Stimulated activated CD4-positive, alpha-beta T cell treated with anti-CD3 and anti-CD28 coated beads, TNF-alpha, amount 100 ng/mL, for 1 hour (primary cell): ENCODE results near the gene TSPOAP1.

ENCODE experiments used
- DNase-seq, 3 donors: peaks; one replicate each; pipeline ENCODE4 v3.0.0-alpha.2; 2020; ENCODE audit warnings: low read depth in 3 of 3, low spot score in 1 of 3

TSPOAP1 gene

GRCh38 chr17:58318627-58319172 is 9.9 kb downstream of the TSPOAP1 start:
- DNase-seq = no peak

DNA sequence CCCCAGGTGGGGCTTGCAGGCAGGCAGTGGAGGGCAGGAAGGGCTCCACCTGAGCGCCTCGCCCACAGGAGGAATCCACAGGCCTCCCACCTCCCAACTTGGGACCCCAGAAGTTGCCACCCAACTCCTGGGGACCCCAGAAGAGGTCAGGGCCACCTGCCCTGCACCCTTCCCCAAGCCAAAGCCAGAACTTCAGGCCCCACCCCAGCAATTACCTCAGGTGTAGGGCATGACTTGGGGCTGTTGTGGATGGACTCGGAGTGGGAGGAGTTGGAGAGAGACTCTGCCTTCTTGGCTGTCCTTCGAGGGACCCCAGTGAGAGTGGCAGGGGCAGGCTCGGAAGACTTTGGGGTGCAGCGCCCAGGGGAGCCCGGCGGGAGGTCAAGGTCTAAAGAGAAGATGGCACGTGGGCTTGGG is 10.5 kb downstream of the TSPOAP1 start:
- no peak for DNase-seq

- peak in 2 of 3 donors; percentile 56 to 65 for DNase-seq
Measured at GRCh38 chr17:58317421-58318064, 11.1 kb downstream of the TSPOAP1 start.

DNA sequence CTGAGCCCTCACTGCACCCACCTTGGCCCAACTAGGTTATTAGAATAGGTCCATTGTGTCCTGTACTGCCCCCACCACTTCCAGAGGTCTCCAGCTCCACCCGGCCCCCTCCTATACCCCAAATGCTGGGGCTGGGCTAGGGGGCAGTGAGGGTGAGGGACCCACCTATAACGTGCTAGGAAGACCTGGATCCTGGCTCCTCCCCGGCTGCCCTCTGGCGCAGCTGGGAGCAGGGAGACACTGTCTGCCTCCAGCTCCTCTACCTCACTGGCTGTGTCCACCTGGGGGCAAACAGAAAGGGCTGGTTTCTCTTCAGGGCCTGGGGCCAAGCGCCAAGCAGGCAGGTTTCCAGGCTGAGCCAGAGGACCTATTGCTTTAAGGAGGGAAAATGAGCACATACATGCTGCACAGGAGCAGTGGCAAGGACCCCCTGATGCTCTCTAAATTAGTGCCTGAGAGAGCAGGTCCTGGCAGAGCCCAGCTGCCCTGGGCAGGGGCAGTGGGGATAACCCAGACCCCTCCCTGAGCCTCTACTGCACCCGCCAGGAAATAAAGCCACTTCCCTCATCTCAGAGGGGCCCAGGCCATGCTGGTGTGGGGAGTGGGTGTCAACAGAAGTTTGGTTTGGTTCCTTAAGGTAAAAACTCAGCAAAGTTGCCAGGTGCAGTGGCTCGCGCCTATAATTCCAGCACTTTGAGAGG is 12.2 kb downstream of the TSPOAP1 start:
- no peak for DNase-seq

- no peak for DNase-seq
Measured at GRCh38 chr17:58315750-58316149, 12.8 kb downstream of the TSPOAP1 start.

DNA sequence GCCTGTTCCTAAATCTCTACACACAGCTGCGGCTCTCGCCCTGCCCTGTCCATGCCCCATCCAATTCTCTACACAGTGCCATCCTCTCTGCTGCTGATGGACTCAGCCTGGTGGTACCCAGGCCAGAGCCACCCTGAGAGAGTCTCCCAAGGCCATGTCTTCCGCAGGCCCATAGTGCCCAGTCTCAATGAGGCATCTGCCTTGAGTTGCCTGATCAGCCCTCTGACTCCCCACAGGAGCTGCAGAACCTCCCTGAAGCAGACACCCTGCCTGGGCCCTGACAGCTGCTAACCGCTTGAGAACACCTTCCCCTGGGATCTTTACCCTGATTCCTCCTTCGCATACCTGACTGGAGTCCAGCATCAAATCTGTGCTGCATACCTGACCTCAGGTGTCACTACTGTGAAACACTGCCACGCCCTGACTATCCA is 13.3 kb downstream of the TSPOAP1 start:
- no peak for DNase-seq

DNA sequence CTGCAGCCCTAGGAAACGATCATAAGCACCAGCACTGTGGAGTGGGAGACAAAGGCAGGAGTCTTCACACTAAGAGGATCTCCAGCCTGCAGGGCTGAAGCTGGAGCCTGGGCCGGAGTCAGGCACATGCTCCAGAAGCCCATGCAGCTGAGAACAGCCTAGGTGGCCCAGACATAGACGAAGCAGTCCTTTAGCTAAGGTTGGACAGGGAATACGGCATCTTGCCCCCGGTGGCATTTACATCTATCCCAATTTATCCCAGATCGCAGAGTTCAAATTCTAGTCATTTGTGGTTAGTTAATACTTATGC is 13.9 kb downstream of the TSPOAP1 start:
- DNase-seq = no peak

DNA sequence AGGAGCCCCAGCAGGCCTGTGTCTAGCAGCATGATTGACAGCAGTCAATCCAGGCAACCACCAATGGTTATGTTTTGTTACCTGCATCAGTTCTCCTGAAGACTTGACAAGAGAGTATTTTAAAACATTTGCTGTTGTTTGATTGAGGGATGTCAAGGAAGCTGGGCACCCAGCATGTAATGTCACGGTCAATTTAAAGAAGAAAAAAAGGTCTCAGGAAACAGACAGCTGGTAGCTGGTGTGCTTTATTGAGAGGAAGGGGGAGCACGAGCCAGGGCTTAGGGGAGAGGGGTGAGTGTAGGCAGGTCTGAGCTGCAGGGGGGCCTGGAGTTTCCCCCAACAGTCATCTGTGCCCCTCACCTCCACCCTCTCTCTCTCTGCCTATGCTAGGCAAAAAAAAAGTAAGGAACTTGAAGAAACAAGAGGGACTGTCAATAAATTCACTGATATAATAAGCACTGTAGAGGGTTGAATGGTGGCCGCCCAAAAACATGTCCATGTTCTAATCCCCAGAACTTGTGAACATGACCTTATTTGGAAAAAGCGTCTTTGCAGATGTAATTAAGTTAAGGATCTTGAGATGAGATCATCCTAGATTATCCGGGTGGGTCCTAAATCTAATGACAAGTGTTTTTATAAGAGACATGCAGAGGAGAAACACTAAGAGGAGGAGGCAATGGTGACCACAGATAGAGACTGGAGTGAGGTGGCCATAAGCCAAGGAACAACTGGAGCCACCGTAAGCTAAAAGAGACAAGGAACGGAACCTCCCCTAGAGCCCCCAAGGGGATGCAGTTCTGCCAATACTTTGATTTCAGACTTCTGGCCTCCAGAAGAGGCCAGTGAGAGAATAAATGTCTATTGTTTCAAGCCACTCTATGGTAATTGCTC is 14.5 kb downstream of the TSPOAP1 start:
- no peak for DNase-seq

DNA sequence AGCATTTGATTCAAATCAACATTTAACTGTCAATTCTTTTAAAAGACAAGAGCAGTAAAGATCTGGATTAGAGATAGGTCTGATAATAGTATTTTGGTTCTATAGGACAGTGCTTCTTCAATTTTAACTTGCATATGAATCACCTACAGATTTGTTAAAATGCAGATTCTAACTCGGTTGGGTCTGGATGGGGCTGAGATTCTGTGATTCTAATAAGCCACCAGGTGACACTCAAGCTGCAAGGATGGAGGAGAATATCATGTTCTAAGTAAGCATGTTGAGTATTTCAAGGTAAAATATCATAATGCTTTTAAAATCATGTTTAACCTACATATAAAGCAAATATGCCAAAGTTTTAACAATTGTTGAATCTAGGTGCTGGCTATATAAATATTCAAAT is 15.8 kb downstream of the TSPOAP1 start:
- no peak for DNase-seq

DNA sequence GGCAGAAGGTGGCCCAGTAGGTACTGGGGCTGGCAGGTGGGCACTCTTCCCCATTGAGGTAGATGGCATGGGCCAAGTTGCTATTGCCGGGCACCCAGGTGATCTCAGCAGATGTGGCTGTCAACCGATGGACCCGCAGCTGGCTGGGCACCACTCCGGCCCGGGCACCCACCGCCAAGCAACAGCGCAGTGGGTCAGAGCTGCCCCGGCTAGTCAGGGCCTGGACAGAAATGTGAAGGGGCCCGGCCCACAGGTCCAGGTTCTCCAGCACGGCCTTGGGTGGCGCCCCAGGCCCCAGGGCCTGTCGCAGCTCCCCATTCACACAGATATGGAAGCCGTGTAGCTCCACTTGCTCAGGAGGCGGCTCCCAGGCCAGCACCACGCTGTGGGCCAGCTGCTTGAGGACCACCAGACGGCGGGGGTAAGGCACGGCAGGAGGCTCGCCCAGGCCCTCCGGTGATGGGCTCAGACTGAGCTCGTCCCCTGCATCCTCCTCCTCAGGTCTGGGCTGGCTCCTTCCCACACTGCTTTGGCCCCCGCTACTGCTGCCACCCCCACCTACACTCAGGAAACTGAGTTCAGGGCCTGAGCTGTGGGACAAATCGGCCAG is 16.5 kb downstream of the TSPOAP1 start:
- DNase-seq = no peak

DNA sequence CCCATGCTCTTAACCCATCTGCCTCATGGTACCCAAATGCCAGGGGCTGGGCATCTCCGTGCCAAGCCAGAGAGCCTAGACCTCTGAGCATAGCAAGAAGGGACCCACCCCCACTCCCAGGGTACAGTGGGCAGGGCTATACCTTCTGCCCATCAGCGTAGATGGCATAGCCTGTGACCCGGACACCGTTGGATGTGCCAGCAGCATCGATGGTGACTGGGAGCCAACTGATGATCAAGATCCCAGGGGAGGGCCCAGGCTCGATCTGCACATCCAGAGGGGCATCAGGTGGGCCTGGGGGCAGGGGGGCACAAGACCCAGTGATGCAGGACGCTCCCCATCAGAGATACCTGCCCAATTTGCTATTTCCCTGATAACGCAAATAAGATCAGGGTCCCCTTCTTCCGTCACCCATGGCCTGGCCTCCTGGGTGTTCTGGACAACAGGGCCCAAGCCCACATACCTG is 17.1 kb downstream of the TSPOAP1 start:
- no peak for DNase-seq

DNA sequence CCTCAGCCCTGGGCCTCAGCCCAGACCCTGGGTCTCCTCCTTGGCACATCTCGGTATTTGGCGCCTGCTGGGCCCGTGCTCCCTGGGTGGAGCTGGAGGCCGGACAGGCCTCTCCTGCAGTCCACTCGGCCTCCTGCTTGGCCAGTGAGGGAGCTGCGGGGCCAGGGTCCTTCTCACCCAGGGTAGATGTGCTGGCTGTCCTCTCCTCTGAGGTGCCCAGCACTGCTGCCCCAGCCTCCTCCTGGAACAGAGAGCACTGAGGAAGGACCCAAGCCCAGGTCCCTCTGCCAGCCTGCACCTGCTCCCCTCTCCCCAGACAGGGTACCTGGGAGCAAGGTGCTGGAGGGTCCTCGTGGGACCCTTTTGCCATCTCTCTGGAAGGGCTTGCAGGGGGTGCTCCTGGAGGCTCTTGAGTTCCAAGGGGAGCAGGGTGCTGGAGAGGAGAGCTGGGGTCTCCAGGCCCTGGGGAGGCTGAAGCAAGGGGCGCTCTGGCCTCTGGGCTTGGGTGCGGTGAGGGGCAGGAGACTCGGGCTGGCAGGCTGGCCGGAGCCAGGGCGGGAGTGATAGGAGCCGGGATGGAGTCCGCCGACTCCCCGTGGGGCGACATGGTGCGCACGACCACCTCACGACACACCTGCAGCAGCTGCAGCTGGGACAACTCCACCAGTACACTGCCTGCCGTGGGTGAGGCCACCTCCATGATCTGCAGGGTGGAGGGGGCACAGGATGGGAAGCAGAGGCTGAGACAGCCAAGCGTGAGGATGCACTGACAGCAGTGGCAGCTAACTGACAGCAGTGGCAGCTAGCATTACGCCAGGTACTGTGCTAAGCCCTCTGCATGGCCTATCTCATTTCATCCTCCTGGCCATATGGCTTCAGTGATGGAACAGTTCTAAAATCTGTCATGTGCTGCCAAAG is 17.8 kb downstream of the TSPOAP1 start:
- DNase-seq = no peak

DNA sequence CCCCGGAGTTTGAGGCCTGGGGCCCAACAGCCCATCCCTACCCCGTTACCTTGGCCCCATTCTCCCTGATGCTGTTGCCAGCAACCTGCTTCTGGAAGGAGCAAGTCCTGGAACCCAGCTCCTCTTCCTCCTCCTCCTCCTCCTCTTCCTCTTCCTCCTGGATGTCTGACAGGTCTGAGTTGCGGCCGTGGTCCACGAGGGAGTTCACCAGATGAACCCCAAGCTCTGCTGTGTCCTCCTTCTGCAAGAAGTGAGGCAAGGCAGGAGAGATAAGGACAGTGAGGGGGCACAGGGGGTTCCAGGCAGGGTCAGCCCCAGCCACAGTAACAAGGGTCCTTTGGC is 18.7 kb downstream of the TSPOAP1 start:
- DNase-seq = no peak

DNA sequence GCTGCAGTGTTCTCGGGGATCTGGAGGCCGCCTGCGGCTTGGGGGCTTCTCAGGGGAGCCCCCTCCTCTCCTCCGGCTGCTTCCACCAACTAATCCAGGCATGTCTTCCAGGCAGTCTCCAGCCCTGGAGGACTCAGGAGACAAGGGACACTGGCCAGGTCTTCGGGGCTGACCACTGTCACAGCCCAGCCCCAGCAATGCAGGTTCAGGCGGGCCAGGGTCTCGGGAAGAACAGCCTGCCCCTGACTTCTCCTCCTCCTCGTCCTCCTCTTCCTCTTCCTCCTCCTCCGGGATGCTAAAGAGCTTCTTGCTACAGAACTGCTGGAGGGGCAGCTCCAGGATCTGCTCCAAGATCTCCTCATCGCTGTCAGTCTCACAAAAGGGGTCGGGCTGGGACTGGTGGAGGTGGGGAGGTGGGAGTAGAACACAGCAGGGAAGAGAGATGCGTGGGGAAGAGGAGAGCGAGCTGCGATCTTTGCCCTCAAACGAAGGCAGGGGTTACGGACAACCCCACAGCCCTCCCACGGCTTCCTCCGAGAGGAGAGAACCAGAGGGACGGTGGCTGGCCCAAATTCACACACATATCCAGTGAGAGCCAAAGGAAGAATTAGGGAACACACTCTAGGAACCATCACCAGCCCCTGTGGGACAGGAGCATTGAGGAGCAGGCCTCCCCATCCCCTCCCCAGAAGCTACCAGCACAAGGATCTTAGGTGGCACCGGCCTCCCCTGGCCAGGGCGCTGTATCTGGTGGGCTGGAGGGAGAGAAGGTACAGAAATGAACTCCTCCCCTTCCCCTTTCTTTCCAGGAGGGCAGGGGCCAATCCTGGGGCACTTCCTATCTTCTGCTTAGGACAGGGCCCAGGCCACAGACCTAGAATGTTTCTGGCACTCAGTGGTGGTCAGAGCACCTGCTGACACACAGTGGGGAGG is 19.3 kb downstream of the TSPOAP1 start:
- DNase-seq = no peak

DNA sequence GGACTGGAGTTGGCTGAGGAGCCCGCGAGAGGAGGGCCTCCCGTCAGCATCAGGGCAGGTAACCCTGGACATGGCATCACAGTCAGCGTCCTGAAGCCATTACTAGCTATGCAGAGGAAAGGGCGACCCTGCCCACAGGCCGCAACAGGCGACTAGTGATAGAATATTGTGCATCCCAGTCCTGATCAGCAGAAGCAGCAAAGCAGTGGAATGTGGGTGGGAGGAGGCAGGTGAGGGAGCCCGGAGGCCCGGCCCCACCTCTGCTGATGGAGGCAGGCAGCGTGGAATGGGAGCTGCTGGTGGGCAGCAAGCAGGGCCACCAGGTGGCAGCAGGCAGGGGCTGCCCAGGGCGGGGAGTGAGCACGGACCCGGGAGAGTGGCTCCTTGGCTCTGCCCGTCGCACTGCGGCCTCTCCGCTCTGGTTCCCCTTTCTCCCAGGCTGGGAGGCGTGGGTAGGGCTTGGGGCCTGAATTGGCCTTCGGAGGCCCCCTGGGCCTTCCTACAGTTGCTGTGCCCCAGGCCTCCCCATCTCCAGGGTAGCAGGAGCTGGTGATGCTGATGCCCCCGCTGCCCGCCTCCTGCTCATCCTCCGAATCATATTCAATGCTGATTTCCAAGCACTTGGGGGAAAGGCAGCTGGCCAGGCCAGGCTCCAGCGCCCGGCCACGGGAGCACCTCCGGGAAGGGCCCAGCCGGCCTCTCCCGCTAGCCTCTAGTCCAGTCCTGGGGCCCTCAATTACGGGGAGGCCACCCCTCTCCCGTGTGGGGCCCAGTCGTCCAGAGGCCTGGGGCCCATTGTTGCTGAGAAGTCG is 20.2 kb downstream of the TSPOAP1 start:
- no peak for DNase-seq

- no peak for DNase-seq
Measured at GRCh38 chr17:58307468-58308172, 21.0 kb downstream of the TSPOAP1 start.

GRCh38 chr17:58306131-58306951 is 22.3 kb downstream of the TSPOAP1 start:
- DNase-seq = no peak
